HUES48 (cell line): ENCODE data around the gene SERF2.
A peak's percentile ranks its signal among the peaks of the same experiment; 100 is the strongest.
"Not testable (repeated sequence)": the region's sequence is repeated elsewhere in the genome, so short reads cannot be mapped to it uniquely, and the experiment has no call there.

Source experiments
- H3K27ac ChIP-seq: one replicate; pipeline ENCODE4 v1.7.0; 2013; ENCODE audit warnings: low read depth, low read length, inconsistent platforms
- H3K27me3 ChIP-seq: 2 replicates; pipeline ENCODE4 v1.6.1; 2013; ENCODE audit warnings: mild to moderate bottlenecking, low read length; ENCODE audit not compliant: control insufficient read depth, insufficient read depth
- H3K36me3 ChIP-seq: 2 replicates; pipeline ENCODE4 v1.6.1; 2013; ENCODE audit warnings: low read length; ENCODE audit not compliant: control insufficient read depth, insufficient read depth
- H3K4me1 ChIP-seq: 2 replicates; pipeline ENCODE4 v1.6.1; 2013; ENCODE audit warnings: mild to moderate bottlenecking, low read length; ENCODE audit not compliant: control insufficient read depth, insufficient read depth
- H3K4me3 ChIP-seq: 2 replicates; pipeline ENCODE4 v1.5.1; 2013; ENCODE audit warnings: mild to moderate bottlenecking, low read depth, low read length
- H3K9ac ChIP-seq: 2 replicates; pipeline ENCODE4 v1.6.1; 2013; ENCODE audit warnings: mild to moderate bottlenecking, low read depth, low read length, moderate library complexity
- H3K9me3 ChIP-seq: 2 replicates; pipeline ENCODE4 v1.6.1; 2013; ENCODE audit warnings: low read length; ENCODE audit not compliant: control insufficient read depth, insufficient read depth

SERF2 gene

DNA sequence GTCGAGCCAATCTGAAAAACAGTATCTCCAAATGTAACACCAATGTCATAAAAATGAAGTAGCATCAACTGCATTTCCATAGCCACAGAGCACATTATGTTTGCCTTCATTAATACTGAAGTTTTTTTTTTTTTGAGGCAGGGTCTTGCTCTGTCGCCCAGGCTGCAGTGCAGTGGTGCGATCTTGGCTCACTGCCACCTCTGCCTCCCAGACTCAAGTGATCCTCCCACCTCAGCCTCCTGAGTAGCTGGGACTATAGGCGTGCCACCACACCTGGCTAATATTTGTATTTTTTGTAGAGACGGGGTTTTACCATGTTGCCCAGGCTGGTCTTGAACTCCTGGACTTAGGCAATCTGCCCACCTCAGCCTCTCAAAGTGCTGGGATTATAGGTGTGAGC is 22.9 kb downstream of the SERF2 start:
- H3K27ac ChIP-seq, H3K4me3 ChIP-seq, H3K9me3 ChIP-seq, H3K9ac ChIP-seq, H3K4me1 ChIP-seq, H3K27me3 ChIP-seq: not testable (repeated sequence)
- H3K36me3 ChIP-seq: peaks cover 71% of the 10 kb centered on the region

GRCh38 chr15:43821505-43821904 is 29.4 kb downstream of the SERF2 start:
- Histone ChIP-seq H3K27ac (no peak overlapping the region), H3K4me3 (no peak overlapping the region)

DNA sequence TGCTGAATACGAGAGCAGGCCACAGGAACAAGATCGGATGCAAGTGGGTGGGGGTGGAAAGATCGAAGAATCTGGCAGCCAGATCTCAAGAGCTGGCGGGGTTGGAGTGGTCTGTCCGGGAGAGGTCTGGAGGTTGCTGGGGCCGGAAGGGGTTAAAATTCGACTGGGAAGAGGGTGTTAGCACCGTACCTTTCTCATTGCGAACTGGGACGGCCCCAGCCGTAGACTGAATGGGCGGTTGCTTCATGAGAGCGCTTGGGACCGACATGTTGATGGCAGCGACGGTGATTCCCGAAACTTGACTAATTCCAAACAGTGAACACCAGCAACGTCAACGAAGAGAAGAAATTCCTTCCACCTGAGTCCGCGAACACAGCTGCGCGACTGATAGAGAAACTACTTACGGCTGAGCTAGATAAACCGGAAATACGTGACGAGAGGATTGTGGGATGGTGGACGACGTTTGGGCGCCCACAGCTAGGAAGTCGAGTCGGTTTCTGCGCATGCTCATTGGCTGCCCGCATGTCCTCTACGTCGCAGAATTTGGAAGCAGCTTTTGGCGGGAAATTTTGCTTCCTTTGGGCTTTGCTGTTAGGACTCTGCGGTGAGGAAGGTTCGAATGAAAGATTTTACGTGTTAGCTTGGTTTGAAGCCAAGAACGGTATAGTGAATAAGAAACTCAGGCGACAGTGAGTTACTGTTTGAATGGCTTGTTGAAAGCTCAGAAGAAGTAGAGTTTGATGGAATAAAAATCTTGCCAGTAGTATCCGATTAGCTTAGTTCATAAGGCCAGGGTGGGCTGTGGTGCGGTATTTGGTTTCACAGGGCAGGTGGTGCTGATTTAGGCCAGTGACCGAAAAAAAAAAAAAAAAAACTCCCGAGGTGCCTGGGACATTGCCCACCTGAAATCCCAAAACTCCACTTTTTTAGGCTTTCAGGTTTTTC is 32.5 kb downstream of the SERF2 start, which contains the start of gene MFAP1:
Gene MFAP1 (minus strand): TSS at position 389 of the 945 bp plus-strand sequence. CDS start 121 bp downstream, at position 268.
- Histone ChIP-seq H3K4me3 (peak within 1 kb of the TSS; percentile 84), H3K27ac (peak within 1 kb of the TSS; percentile 88), H3K9ac (peak within 1 kb of the TSS; percentile 74), H3K9me3 (no peaks in the 10 kb centered on the region), H3K27me3 (no peaks in the 10 kb centered on the region; the same call in 1 of the 2 replicates), H3K4me1 (no peaks in the 10 kb centered on the region), H3K36me3 (peaks cover 15% of the 10 kb centered on the region; the same call in 1 of the 2 replicates)

More at GRCh38 chr15:43821505-43821904, 29.4 kb downstream of the SERF2 start:
- Histone ChIP-seq H3K4me1 (no peaks in the 10 kb centered on the region), H3K9ac (no peak overlapping the region), H3K36me3 (peaks cover 18% of the 10 kb centered on the region), H3K9me3 (no peaks in the 10 kb centered on the region), H3K27me3 (no peaks in the 10 kb centered on the region; the same call in 1 of the 2 replicates)

DNA sequence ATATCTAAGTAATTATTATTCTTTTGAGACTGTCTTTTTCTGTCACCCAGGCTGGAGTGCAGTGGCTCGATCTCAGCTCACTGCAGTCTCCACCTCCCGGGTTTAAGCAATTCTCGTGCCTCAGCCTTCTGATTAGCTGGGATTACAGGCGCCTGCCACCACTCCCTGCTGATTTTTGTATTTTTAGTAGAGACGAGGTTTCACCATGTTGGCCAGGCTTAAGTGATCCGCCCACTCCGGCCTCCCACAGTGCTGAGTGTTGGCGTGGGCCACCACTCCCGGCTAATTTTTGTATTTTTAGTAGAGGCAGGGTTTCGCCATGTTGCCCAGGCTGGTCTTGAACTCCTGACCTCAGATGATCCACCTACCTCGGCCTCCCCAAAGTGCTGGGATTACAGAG is 33.2 kb downstream of the SERF2 start:
- H3K4me3 ChIP-seq, H3K9ac ChIP-seq, H3K9me3 ChIP-seq, H3K4me1 ChIP-seq, H3K27me3 ChIP-seq, H3K27ac ChIP-seq: not testable (repeated sequence)
- peaks cover 15% of the 10 kb centered on the region; the same call in 1 of the 2 replicates for H3K36me3 ChIP-seq

DNA sequence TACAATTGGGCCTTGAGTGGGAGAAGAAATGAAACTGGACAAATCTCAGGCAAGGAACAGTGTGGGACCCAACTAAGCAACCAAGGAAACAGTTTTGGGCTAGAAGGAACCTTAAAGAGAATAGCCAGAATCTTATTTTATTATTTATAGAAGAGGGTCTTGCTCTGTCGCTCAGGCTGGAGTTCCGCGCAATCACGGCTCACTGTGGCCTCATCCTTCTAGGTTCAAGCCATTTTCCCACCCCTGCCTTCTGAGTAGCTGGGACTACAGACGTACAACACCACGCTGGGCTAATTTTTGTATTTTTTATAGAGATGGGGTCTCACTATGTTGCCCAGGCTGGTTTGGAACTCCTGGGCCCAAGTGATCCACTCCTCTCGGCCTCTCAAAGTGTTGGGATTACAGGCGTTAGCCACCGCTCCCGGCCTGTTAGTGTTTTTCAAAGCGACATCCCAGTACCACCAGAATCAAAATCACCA is 33.9 kb downstream of the SERF2 start:
- Histone ChIP-seq H3K27ac (no peak overlapping the region), H3K4me1 (no peaks in the 10 kb centered on the region), H3K9me3 (no peaks in the 10 kb centered on the region), H3K9ac (no peak overlapping the region), H3K36me3 (peaks cover 15% of the 10 kb centered on the region; the same call in 1 of the 2 replicates), H3K27me3 (no peaks in the 10 kb centered on the region; the same call in 1 of the 2 replicates), H3K4me3 (no peak overlapping the region)

DNA sequence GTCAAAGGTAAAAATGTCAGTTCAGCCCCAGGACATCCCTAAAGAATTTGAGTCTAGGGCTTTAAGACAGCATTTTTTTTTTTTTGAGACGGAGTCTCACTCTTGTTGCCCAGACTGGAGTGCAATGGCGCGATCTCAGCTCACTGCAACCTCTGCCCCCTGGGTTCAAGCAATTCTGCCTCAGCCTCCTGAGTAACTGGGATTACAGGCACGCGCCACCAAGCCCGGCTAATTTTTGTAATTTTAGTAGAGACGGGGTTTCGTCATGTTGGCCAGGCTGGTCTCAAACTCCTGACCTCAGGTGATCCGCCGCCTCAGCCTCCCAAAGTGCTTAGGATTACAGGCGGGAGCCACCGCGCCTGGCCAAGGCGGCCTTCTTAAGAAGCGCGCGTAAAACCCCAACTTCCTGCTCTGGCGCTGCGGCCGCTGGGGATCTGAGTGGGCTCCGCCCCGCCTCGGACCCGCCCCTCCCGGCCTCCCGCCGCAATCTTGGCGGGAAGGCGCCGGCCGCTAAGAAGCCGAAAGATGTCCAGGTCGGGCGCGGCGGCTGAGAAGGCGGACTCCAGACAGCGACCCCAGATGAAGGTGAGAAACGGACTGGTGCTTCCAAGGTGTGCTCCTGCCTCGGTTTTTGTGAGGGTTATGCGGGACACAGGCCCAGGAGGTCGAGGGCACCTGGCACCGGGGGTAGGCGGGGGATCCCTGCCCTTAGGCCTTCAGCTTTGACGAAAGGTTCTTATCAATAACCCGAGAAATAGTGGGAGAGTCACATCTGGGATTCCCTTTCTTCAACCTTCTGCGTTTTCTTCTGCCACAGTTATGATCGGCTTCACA is 34.6 kb downstream of the SERF2 start, which contains the start of gene WDR76:
Gene WDR76 (plus strand): TSS at position 495 of the 834 bp plus-strand sequence. CDS start 31 bp downstream, at position 526.
- H3K27ac ChIP-seq: peak within 1 kb of the TSS; percentile 53
- no peaks in the 10 kb centered on the region for H3K9me3 ChIP-seq
- H3K36me3 ChIP-seq: peaks cover 15% of the 10 kb centered on the region; the same call in 1 of the 2 replicates
- H3K4me1 ChIP-seq: no peaks in the 10 kb centered on the region
- no peaks in the 10 kb centered on the region; the same call in 1 of the 2 replicates for H3K27me3 ChIP-seq
- H3K4me3 ChIP-seq: peak within 1 kb of the TSS; percentile 81
- peak within 1 kb of the TSS; percentile 86 for H3K9ac ChIP-seq

GRCh38 chr15:43828061-43828657 is 36.0 kb downstream of the SERF2 start:
- no peaks in the 10 kb centered on the region for H3K9me3 ChIP-seq
- 0 out of 2 replicates have a peak overlapping the region, but pooled peaks have one; percentile 81 for H3K4me3 ChIP-seq
- H3K27ac ChIP-seq: no peak overlapping the region
- no peak overlapping the region for H3K9ac ChIP-seq
- H3K27me3 ChIP-seq: no peaks in the 10 kb centered on the region; the same call in 1 of the 2 replicates
- H3K36me3 ChIP-seq: peaks cover 10% of the 10 kb centered on the region; the same call in 1 of the 2 replicates
- H3K4me1 ChIP-seq: no peaks in the 10 kb centered on the region

DNA sequence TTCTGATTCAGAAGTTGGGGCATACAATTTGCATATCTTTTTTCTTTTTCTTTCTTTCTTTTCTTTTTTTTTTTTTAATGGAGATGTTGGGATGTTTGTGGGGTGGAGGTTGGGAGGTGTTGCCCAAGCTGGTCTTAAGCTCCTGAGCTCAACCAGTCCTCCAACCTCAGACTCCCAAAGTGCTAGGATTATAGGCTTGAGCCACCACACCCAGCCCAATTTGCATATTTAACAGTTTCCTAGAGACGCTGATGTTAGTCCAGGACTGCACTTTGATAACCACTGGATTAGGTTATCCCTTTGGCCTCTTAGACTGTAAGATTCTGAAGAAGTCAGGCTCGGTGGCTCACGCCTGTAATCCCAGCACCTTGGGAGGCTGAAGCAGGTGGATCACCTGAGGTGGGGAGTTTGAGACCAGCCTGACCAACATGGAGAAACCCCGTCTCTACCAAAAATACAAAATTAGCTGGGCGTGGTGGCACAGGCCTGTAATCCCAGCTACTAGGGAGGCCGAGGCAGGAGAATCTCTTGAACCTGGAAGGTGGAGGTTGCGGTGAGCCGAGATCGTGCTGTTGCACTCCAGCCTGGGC is 37.9 kb downstream of the SERF2 start:
- H3K4me3 ChIP-seq, H3K27me3 ChIP-seq, H3K9ac ChIP-seq: not testable (repeated sequence)

GRCh38 chr15:43830691-43831275 is 38.7 kb downstream of the SERF2 start:
- not testable (repeated sequence) for H3K9me3 ChIP-seq, H3K27me3 ChIP-seq, H3K27ac ChIP-seq, H3K9ac ChIP-seq, H3K4me3 ChIP-seq, H3K4me1 ChIP-seq
- H3K36me3 ChIP-seq: peaks cover 21% of the 10 kb centered on the region

More for the DNA sequence above, 37.9 kb downstream of the SERF2 start:
- H3K4me1 ChIP-seq, H3K9me3 ChIP-seq, H3K27ac ChIP-seq: not testable (repeated sequence)
- peaks cover 15% of the 10 kb centered on the region for H3K36me3 ChIP-seq
